Bronchial epithelial cell (primary cell): Measurements from ENCODE around the gene MOGAT2. TPM values are rescaled to one million over a fixed set of nuclear protein-coding genes. Genes with fewer than 3 reads are reported as not detected.
"Not testable (repeated sequence)": the region's sequence is repeated elsewhere in the genome, so short reads cannot be mapped to it uniquely, and the experiment has no call there.

ENCODE experiments used
- DNase-seq: peaks from one replicate; pipeline ENCODE4 v3.0.0-alpha.2; 2010; ENCODE audit warnings: low read depth
- FAIRE-seq: peaks from 2 replicates; lab custom pipeline; 2011; peaks lifted over from hg19 to GRCh38; lab: Jason Lieb, UNC
- H3K27me3 ChIP-seq: 2 replicates; pipeline ENCODE4 v1.5.1; 2011; ENCODE audit warnings: low read length; ENCODE audit not compliant: control insufficient read depth, insufficient read depth
- H3K36me3 ChIP-seq: 2 replicates; pipeline ENCODE4 v1.5.1; 2011; ENCODE audit warnings: low read length; ENCODE audit not compliant: control insufficient read depth, insufficient read depth
- H3K4me3 ChIP-seq: 2 replicates; pipeline ENCODE4 v1.5.1; 2011; ENCODE audit warnings: mild to moderate bottlenecking, low read depth, low read length, control low read depth
- total RNA-seq: library from RNA; depleted of rRNA; stranded (reverse); fragments of >200 nt; gene quantifications from 2 replicates; pipeline ENCODE4 v1.2.1, GENCODE V29; 2014
- TF ChIP-seq, protein P1 (sequence below): IDR thresholded peaks from 2 replicates; pipeline ENCODE4 v1.5.1; 2011; ENCODE audit warnings: mild to moderate bottlenecking, moderate library complexity, low read length, control low read depth, inconsistent platforms; ENCODE audit not compliant: insufficient read depth, severe bottlenecking

The MOGAT2 gene
- total RNA-seq, 1 donor from 2014 or later = not detected

DNA sequence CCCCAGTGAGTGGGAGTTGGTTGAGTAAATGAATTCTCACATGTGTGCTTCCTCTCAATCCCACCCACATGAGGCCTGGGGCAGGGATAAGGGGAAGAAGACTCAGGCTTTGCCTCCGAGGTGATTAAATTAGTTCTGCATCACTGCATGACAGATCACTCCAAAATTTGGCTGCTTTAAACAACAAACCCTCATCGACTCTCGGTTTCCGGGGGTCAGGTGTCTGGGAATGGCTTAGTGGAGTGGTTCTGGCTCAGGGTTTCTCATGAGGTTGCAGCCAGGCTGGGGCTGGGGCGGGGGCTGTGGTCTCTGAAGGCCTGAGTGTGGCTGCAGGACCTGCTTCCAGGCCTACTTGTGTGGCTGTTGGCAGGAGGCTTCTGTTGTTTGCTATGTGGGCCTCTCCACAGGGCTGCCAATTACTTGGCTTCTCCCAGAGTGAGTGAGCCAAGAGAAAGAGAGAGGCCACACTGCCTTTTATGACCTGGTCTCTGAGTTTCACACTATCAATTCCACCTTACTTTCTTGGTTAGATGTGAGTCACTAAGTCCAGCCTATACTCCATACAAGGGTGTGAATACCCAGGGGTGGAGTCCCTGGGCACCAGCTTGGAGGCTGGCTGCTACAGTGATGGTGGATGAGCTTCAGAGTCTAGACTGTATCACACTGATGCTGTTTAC is 15.9 kb downstream of the MOGAT2 start:
- peak; percentile 40 for DNase-seq
- FAIRE-seq = peak; percentile 85
- TF ChIP-seq, protein P1, sequence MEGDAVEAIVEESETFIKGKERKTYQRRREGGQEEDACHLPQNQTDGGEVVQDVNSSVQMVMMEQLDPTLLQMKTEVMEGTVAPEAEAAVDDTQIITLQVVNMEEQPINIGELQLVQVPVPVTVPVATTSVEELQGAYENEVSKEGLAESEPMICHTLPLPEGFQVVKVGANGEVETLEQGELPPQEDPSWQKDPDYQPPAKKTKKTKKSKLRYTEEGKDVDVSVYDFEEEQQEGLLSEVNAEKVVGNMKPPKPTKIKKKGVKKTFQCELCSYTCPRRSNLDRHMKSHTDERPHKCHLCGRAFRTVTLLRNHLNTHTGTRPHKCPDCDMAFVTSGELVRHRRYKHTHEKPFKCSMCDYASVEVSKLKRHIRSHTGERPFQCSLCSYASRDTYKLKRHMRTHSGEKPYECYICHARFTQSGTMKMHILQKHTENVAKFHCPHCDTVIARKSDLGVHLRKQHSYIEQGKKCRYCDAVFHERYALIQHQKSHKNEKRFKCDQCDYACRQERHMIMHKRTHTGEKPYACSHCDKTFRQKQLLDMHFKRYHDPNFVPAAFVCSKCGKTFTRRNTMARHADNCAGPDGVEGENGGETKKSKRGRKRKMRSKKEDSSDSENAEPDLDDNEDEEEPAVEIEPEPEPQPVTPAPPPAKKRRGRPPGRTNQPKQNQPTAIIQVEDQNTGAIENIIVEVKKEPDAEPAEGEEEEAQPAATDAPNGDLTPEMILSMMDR = no peak
- H3K36me3 ChIP-seq = no peaks in the 10 kb centered on the region
- no peaks in the 10 kb centered on the region for H3K27me3 ChIP-seq
- H3K4me3 ChIP-seq = no peak overlapping the region

DNA sequence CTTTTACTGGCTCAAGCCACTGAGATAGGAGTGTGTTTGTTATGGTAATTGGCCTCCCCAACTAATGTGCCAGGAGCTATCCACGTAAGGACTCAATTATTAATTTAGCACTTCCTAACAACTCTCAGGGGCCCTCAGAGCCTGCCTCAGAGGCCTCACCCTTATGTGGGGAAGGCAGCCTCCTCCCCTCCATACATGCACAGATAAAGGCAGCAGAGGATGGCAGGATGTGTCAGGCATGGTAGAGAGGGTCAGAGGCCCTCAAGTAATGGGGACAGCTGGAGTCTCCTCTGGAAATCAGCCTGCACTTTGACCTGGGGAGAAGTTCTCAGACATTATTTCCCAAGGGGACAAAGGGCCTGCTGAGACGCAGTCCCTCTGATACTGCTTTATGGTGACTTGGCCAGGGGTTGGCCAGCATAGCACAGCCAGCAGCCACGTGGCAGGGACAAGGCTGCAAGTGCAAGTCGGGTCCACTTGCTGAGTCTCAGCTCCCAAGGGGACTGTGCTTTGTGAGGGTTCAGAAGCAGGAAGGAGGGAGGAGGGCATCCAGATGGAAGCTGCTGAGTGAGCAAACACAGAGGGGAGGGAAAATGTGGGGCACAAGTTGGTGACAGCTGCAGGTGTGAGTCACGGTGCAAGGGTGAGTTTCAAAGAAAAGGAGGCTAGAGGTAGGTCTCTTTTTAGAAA is 17.0 kb downstream of the MOGAT2 start:
- H3K4me3 ChIP-seq = no peak overlapping the region
- H3K36me3 ChIP-seq = no peaks in the 10 kb centered on the region
- TF ChIP-seq, protein P1 = no peak
- DNase-seq (no peak), FAIRE-seq (no peak)
- no peaks in the 10 kb centered on the region for H3K27me3 ChIP-seq

DNA sequence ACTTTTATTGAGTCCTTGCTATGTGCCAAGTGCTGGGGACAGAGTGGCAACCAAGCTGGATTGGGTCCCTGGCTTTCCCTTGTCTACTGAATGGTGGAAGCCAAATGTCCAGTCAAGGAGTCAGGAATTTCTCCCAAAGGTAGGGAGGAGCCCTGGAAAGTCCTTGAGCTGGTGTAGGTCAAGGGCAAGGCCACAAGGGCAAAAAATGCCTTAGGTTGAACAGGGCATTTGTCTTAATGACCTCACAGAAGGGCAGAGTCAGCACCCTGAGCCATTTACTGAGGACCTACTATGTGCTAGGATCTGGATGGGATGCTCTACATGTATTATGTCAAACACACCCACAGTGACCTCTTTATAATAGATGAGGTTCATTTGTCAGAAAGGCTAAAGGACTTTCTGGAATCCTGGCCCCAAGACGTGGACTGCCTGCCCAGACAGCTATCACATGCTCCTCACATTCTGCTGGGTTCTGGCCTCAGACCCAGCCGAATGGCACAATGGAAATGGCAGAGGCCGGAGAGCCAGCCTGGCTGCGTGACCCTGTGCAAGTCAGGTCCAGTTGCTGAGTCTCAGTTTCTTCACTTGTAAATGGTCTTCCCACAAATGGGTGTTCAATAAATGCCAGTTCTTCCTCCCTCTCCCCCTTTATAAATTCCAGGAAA is 17.7 kb downstream of the MOGAT2 start:
- FAIRE-seq (no peak), DNase-seq (no peak)
- TF ChIP-seq, protein P1 = no peak
- Histone ChIP-seq H3K27me3 (no peaks in the 10 kb centered on the region), H3K36me3 (no peaks in the 10 kb centered on the region), H3K4me3 (no peak overlapping the region)

DNA sequence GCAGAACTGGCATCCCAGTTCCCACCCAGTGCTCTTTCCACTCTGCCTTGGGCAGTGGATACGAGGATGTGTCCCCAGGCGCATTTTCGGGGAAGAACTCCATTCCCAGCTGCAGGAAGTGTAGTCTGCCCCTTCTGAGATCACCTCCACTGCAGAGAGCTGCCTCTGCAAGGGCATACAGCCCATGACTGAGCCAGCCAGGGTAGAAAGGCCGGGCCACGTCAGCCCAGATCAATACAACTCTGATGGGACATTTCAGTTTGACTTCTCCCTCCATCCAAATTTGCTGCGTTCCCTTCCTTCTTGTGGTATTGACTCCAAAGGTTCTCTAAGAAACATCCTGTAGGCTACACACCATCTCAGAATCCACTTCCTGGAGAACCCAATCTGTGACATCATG is 19.7 kb downstream of the MOGAT2 start:
- H3K36me3 ChIP-seq = no peaks in the 10 kb centered on the region
- TF ChIP-seq, protein P1 = no peak
- no peak overlapping the region for H3K4me3 ChIP-seq
- no peaks in the 10 kb centered on the region for H3K27me3 ChIP-seq
- no peak for DNase-seq
- FAIRE-seq = no peak

DNA sequence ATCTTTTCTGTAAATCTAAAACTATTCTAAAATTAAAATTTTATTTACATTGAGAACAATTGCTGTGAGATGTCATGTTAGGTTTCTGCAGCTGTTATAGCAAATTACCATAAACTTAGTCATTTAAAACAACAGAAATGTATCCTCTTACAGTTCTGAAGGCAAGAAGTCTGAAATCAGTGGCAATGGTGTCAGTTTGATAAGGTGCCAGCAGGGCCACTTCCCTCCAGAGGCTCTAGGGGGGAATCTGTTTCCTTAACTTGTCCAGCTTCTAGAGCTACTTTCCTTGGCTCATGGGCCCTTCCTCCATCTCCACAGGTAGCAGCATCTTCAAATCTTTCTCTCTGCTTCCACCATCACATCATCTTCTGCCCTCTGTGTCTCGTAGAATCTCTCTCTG is 23.0 kb downstream of the MOGAT2 start:
- no peaks in the 10 kb centered on the region for H3K36me3 ChIP-seq
- DNase-seq (no peak), FAIRE-seq (no peak)
- no peaks in the 10 kb centered on the region for H3K27me3 ChIP-seq
- no peak overlapping the region for H3K4me3 ChIP-seq
- TF ChIP-seq, protein P1 = no peak

DNA sequence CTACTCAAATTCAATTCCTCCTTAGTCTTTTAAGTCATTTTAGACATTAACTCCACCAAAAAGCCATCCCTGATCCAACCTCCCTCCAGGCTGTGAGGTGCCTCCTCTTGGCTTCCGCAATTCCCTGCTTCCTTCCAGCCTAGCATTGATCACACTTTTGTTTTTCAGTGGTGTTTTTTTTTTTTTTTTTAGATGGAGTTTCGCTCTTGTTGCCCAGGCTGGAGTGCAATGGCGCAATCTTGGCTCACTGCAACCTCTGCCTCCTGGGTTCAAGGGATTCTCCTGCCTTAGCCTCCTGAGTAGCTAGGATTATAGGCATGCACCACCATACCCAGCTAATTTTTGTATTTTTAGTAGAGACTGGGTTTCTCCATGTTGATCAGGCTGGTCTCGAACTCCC is 25.5 kb downstream of the MOGAT2 start:
- H3K27me3 ChIP-seq, H3K36me3 ChIP-seq, DNase-seq, FAIRE-seq, H3K4me3 ChIP-seq: not testable (repeated sequence)
